HEK293 (cell line): ENCODE results near the gene PMVK.
A peak's percentile ranks its signal among the peaks of the same experiment; 100 is the strongest.

Experiments
- BCL11B ChIP-seq: fragments of 450-650 bp; formaldehyde crosslinking; IDR thresholded peaks from 2 replicates; pipeline ENCODE4 v1.5.1; 2016; ENCODE audit warnings: low read depth, missing biosample characterization, missing genetic modification characterization
- HOXA7 ChIP-seq: sonication (generic); formaldehyde crosslinking; IDR thresholded peaks from 2 replicates; pipeline ENCODE4 v1.8.1; 2022; ENCODE audit warnings: missing genetic modification reagents, borderline replicate concordance
- KLF1 ChIP-seq: fragments of 450-650 bp; formaldehyde crosslinking; IDR thresholded peaks from 2 replicates; pipeline ENCODE4 v1.5.1; 2016; ENCODE audit warnings: missing biosample characterization, missing genetic modification characterization
- KLF8 ChIP-seq: fragments of 450-650 bp; formaldehyde crosslinking; IDR thresholded peaks from 2 replicates; pipeline ENCODE4 v1.5.1; 2016; ENCODE audit warnings: missing biosample characterization, missing genetic modification characterization
- MEIS1 ChIP-seq: sonication (generic); formaldehyde crosslinking; IDR thresholded peaks from 2 replicates; pipeline ENCODE4 v1.8.1; 2022; ENCODE audit warnings: missing genetic modification reagents, mild to moderate bottlenecking, borderline replicate concordance
- OVOL3 ChIP-seq: fragments of 450-650 bp; formaldehyde crosslinking; IDR thresholded peaks from 2 replicates; pipeline ENCODE4 v1.5.1; 2016; ENCODE audit warnings: missing biosample characterization, missing genetic modification characterization
- TRIM28 ChIP-seq: IDR thresholded peaks from 2 replicates; pipeline ENCODE4 v1.6.1; 2011; ENCODE audit warnings: low read length, control low read depth, borderline replicate concordance
- YY1 ChIP-seq: fragments of 450-650 bp; formaldehyde crosslinking; IDR thresholded peaks from 2 replicates; pipeline ENCODE4 v1.5.1; 2018; ENCODE audit warnings: missing biosample characterization, missing genetic modification characterization
- ZBTB20 ChIP-seq: fragments of 450-650 bp; formaldehyde crosslinking; IDR thresholded peaks from 2 replicates; pipeline ENCODE4 v1.5.1; 2016; ENCODE audit warnings: missing biosample characterization, missing genetic modification characterization
- ZFP69B ChIP-seq: fragments of 450-650 bp; formaldehyde crosslinking; IDR thresholded peaks from 2 replicates; pipeline ENCODE4 v1.5.1; 2016; ENCODE audit warnings: missing biosample characterization, missing genetic modification characterization
- ZNF114 ChIP-seq: fragments of 450-650 bp; formaldehyde crosslinking; IDR thresholded peaks from 2 replicates; pipeline ENCODE4 v1.5.0; 2017; ENCODE audit warnings: missing biosample characterization, missing genetic modification characterization
- ZNF133 ChIP-seq: fragments of 450-650 bp; formaldehyde crosslinking; IDR thresholded peaks from 2 replicates; pipeline ENCODE4 v1.5.1; 2016; ENCODE audit warnings: missing biosample characterization, missing genetic modification characterization
- ZNF138 ChIP-seq: fragments of 450-650 bp; formaldehyde crosslinking; IDR thresholded peaks from 2 replicates; pipeline ENCODE4 v1.5.1; 2016; ENCODE audit warnings: missing biosample characterization, missing genetic modification characterization, borderline replicate concordance
- ZNF169 ChIP-seq: fragments of 450-650 bp; formaldehyde crosslinking; IDR thresholded peaks from 2 replicates; pipeline ENCODE4 v1.5.1; 2016; ENCODE audit warnings: missing biosample characterization, missing genetic modification characterization
- ZNF24 ChIP-seq: fragments of 450-650 bp; formaldehyde crosslinking; IDR thresholded peaks from 2 replicates; pipeline ENCODE4 v1.5.1; 2016; ENCODE audit warnings: missing biosample characterization, missing genetic modification characterization
- ZNF292 ChIP-seq: fragments of 450-650 bp; formaldehyde crosslinking; IDR thresholded peaks from 2 replicates; pipeline ENCODE4 v1.5.1; 2016; ENCODE audit warnings: low read depth, missing biosample characterization, missing genetic modification characterization, borderline replicate concordance
- ZNF324 ChIP-seq: fragments of 450-650 bp; formaldehyde crosslinking; IDR thresholded peaks from 2 replicates; pipeline ENCODE4 v1.5.1; 2016; ENCODE audit warnings: missing biosample characterization, missing genetic modification characterization
- ZNF354C ChIP-seq: fragments of 450-650 bp; formaldehyde crosslinking; IDR thresholded peaks from 2 replicates; pipeline ENCODE4 v1.5.1; 2016; ENCODE audit warnings: missing biosample characterization, missing genetic modification characterization, low read depth, borderline replicate concordance
- ZNF48 ChIP-seq: fragments of 450-650 bp; formaldehyde crosslinking; IDR thresholded peaks from 2 replicates; pipeline ENCODE4 v1.5.1; 2016; ENCODE audit warnings: missing biosample characterization, missing genetic modification characterization
- ZNF501 ChIP-seq: fragments of 450-650 bp; formaldehyde crosslinking; IDR thresholded peaks from 2 replicates; pipeline ENCODE4 v1.5.1; 2016; ENCODE audit warnings: missing biosample characterization, missing genetic modification characterization
- ZNF514 ChIP-seq: fragments of 450-650 bp; formaldehyde crosslinking; IDR thresholded peaks from 2 replicates; pipeline ENCODE4 v1.5.1; 2016; ENCODE audit warnings: missing biosample characterization, missing genetic modification characterization
- ZNF600 ChIP-seq: fragments of 450-650 bp; formaldehyde crosslinking; IDR thresholded peaks from 2 replicates; pipeline ENCODE4 v1.5.1; 2016; ENCODE audit warnings: missing biosample characterization, missing genetic modification characterization
- ZNF658 ChIP-seq: fragments of 450-650 bp; formaldehyde crosslinking; IDR thresholded peaks from 2 replicates; pipeline ENCODE4; 2016; ENCODE audit warnings: missing biosample characterization, missing genetic modification characterization
- ZNF768 ChIP-seq: fragments of 450-650 bp; formaldehyde crosslinking; IDR thresholded peaks from 2 replicates; pipeline ENCODE4 v1.5.1; 2018; ENCODE audit warnings: missing biosample characterization, mild to moderate bottlenecking, missing genetic modification characterization
- ZNF830 ChIP-seq: fragments of 450-650 bp; IDR thresholded peaks from 2 replicates; pipeline ENCODE4 v1.5.0; 2018; ENCODE audit warnings: missing biosample characterization, missing genetic modification characterization, low read depth, mild to moderate bottlenecking, moderate library complexity
- ZSCAN16 ChIP-seq: fragments of 450-650 bp; formaldehyde crosslinking; IDR thresholded peaks from 2 replicates; pipeline ENCODE4 v1.5.1; 2016; ENCODE audit warnings: missing biosample characterization, missing genetic modification characterization
- ZSCAN30 ChIP-seq: fragments of 450-650 bp; IDR thresholded peaks from 2 replicates; pipeline ENCODE4 v1.5.1; 2018; ENCODE audit warnings: missing biosample characterization, mild to moderate bottlenecking, missing genetic modification characterization, moderate library complexity
- ZXDB ChIP-seq: fragments of 450-650 bp; formaldehyde crosslinking; IDR thresholded peaks from 2 replicates; pipeline ENCODE4 v1.5.1; 2016; ENCODE audit warnings: missing biosample characterization, missing genetic modification characterization
- TF ChIP-seq, protein P1 (sequence below): fragments of 450-650 bp; formaldehyde crosslinking; IDR thresholded peaks from 2 replicates; pipeline ENCODE4 v1.5.1; 2017; ENCODE audit warnings: missing biosample characterization, mild to moderate bottlenecking, missing genetic modification characterization, moderate library complexity
- TF ChIP-seq, protein P2 (sequence below): fragments of 450-650 bp; formaldehyde crosslinking; IDR thresholded peaks from 2 replicates; pipeline ENCODE4 v1.5.1; 2016; ENCODE audit warnings: missing biosample characterization, missing genetic modification characterization, borderline replicate concordance
- TF ChIP-seq, protein P3 (sequence below): fragments of 450-650 bp; formaldehyde crosslinking; IDR thresholded peaks from 2 replicates; pipeline ENCODE4 v1.5.1; 2017; ENCODE audit warnings: missing biosample characterization, missing genetic modification characterization
- TF ChIP-seq, protein P4 (sequence below): fragments of 450-650 bp; formaldehyde crosslinking; IDR thresholded peaks from 2 replicates; pipeline ENCODE4 v1.5.1; 2016; ENCODE audit warnings: missing biosample characterization, missing genetic modification characterization
- TF ChIP-seq, protein P5 (sequence below): fragments of 450-650 bp; formaldehyde crosslinking; IDR thresholded peaks from 2 replicates; pipeline ENCODE4 v1.5.1; 2016; ENCODE audit warnings: missing biosample characterization, missing genetic modification characterization

PMVK gene

DNA sequence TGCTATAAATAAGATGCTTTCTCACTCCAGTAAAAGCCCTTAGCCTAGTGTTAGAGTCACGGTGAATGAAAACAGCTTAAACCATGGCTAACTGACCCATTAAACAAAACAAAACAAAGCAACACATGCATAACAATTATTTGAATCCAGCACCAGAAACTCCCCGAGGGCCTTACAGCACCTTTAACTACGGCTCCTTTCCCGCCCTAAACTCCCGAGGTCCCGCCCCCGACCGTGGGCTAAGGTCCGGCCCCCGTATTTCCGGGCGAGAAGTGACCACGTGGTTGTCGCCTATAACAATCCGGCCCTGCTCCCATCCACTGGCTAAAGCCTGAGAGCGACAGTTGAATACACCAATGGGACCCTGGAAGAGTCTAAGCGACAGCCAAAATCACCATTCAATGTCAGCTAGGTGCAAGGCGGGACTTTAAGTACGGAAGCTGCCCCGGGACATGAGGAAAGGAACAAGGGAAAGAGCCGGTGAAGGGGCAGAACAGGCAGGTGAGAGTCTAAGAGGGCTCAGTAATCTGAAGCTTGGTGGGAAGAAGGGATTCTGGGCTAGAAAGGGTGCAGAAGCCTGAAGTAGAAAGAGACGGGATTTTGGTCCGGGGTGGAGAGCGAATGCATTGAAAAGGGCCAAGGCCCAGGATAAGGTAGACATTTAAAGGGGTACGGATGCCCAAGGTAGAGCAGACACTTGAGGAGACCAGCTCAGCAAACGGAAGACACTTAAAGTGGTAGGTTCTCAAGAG is 46.6 kb upstream of the PMVK start, which contains the start of gene FLAD1 (continued):
- TF ChIP-seq, protein P1, sequence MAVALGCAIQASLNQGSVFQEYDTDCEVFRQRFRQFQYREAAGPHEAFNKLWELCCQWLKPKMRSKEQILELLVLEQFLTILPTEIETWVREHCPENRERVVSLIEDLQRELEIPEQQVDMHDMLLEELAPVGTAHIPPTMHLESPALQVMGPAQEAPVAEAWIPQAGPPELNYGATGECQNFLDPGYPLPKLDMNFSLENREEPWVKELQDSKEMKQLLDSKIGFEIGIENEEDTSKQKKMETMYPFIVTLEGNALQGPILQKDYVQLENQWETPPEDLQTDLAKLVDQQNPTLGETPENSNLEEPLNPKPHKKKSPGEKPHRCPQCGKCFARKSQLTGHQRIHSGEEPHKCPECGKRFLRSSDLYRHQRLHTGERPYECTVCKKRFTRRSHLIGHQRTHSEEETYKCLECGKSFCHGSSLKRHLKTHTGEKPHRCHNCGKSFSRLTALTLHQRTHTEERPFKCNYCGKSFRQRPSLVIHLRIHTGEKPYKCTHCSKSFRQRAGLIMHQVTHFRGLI (tag by site-specific recombination) = no peak
- TF ChIP-seq ZNF292 (tag by site-specific recombination) = no peak
- TF ChIP-seq ZNF324 (tag by site-specific recombination) = peak; percentile 38; the same call in 1 of the 2 replicates
- TF ChIP-seq ZNF514 (tag by site-specific recombination) = no peak
- TF ChIP-seq, protein P2, sequence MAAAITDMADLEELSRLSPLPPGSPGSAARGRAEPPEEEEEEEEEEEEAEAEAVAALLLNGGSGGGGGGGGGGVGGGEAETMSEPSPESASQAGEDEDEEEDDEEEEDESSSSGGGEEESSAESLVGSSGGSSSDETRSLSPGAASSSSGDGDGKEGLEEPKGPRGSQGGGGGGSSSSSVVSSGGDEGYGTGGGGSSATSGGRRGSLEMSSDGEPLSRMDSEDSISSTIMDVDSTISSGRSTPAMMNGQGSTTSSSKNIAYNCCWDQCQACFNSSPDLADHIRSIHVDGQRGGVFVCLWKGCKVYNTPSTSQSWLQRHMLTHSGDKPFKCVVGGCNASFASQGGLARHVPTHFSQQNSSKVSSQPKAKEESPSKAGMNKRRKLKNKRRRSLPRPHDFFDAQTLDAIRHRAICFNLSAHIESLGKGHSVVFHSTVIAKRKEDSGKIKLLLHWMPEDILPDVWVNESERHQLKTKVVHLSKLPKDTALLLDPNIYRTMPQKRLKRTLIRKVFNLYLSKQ (tag by site-specific recombination) = no peak
- no peak for TF ChIP-seq HOXA7 (CRISPR knock-in tag)
- peak; percentile 54; the same call in 1 of the 2 replicates for TF ChIP-seq KLF8 (tag by site-specific recombination)
- TF ChIP-seq, protein P3, sequence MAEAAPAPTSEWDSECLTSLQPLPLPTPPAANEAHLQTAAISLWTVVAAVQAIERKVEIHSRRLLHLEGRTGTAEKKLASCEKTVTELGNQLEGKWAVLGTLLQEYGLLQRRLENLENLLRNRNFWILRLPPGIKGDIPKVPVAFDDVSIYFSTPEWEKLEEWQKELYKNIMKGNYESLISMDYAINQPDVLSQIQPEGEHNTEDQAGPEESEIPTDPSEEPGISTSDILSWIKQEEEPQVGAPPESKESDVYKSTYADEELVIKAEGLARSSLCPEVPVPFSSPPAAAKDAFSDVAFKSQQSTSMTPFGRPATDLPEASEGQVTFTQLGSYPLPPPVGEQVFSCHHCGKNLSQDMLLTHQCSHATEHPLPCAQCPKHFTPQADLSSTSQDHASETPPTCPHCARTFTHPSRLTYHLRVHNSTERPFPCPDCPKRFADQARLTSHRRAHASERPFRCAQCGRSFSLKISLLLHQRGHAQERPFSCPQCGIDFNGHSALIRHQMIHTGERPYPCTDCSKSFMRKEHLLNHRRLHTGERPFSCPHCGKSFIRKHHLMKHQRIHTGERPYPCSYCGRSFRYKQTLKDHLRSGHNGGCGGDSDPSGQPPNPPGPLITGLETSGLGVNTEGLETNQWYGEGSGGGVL (tag by site-specific recombination) = no peak
- peak; percentile 95 for TF ChIP-seq ZNF600 (tag by site-specific recombination)
- TF ChIP-seq ZXDB = peak; percentile 93
- TF ChIP-seq BCL11B (tag by site-specific recombination) = no peak
- TF ChIP-seq ZSCAN16 (tag by site-specific recombination) = no peak
- TF ChIP-seq OVOL3 (tag by site-specific recombination) = 0 out of 2 replicates have a peak, but pooled peaks have one; percentile 31
- TF ChIP-seq ZFP69B = no peak
- peak; percentile 31; the same call in 1 of the 2 replicates for TF ChIP-seq ZBTB20 (tag by site-specific recombination)
- 0 out of 2 replicates have a peak, but pooled peaks have one; percentile 23 for TF ChIP-seq ZNF24 (tag by site-specific recombination)
- no peak for TF ChIP-seq ZNF169
- TF ChIP-seq, protein P4, sequence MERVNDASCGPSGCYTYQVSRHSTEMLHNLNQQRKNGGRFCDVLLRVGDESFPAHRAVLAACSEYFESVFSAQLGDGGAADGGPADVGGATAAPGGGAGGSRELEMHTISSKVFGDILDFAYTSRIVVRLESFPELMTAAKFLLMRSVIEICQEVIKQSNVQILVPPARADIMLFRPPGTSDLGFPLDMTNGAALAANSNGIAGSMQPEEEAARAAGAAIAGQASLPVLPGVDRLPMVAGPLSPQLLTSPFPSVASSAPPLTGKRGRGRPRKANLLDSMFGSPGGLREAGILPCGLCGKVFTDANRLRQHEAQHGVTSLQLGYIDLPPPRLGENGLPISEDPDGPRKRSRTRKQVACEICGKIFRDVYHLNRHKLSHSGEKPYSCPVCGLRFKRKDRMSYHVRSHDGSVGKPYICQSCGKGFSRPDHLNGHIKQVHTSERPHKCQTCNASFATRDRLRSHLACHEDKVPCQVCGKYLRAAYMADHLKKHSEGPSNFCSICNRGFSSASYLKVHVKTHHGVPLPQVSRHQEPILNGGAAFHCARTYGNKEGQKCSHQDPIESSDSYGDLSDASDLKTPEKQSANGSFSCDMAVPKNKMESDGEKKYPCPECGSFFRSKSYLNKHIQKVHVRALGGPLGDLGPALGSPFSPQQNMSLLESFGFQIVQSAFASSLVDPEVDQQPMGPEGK (tag by site-specific recombination) = peak; percentile 86
- peak; percentile 36; the same call in 1 of the 2 replicates for TF ChIP-seq KLF1 (tag by site-specific recombination)
- TF ChIP-seq ZNF658 (tag by site-specific recombination) = no peak
- TF ChIP-seq ZNF138 (tag by site-specific recombination) = no peak
- TF ChIP-seq, protein P5, sequence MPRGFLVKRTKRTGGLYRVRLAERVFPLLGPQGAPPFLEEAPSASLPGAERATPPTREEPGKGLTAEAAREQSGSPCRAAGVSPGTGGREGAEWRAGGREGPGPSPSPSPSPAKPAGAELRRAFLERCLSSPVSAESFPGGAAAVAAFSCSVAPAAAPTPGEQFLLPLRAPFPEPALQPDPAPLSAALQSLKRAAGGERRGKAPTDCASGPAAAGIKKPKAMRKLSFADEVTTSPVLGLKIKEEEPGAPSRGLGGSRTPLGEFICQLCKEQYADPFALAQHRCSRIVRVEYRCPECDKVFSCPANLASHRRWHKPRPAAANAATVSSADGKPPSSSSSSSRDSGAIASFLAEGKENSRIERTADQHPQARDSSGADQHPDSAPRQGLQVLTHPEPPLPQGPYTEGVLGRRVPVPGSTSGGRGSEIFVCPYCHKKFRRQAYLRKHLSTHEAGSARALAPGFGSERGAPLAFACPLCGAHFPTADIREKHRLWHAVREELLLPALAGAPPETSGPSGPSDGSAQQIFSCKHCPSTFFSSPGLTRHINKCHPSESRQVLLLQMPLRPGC (tag by site-specific recombination) = no peak; the same call in 1 of the 2 replicates
- TF ChIP-seq ZNF830 (tag by site-specific recombination) = no peak
- no peak for TF ChIP-seq ZNF114 (tag by site-specific recombination)
- peak; percentile 46; the same call in 1 of the 2 replicates for TF ChIP-seq ZSCAN30 (tag by site-specific recombination)
- TF ChIP-seq YY1 (tag by site-specific recombination) = no peak
- TF ChIP-seq TRIM28 = no peak
- TF ChIP-seq ZNF501 (tag by site-specific recombination) = peak; percentile 43; the same call in 1 of the 2 replicates
- TF ChIP-seq ZNF768 = no peak
- no peak for TF ChIP-seq ZNF48 (tag by site-specific recombination)
- no peak for TF ChIP-seq ZNF133 (tag by site-specific recombination)
- no peak for TF ChIP-seq ZNF354C (tag by site-specific recombination)
- TF ChIP-seq MEIS1 (CRISPR knock-in tag) = no peak
